GM12878 (cell line): ENCODE results near the gene NDUFS6. TPM values are rescaled to one million over a fixed set of nuclear protein-coding genes. Genes with fewer than 3 reads are reported as not detected.
A peak's percentile ranks its signal among the peaks of the same experiment; 100 is the strongest.

Source experiments
- CBX5 ChIP-seq: sonication (generic); IDR thresholded peaks from 2 replicates; pipeline ENCODE4 v1.6.1; 2016; ENCODE audit warnings: low read depth, moderate library complexity, mild to moderate bottlenecking, inconsistent platforms
- CUX1 ChIP-seq: IDR thresholded peaks from 2 replicates; pipeline ENCODE4 v1.6.1; 2012; ENCODE audit warnings: improper control_type of control experiment, low read depth, low read length; ENCODE audit not compliant: insufficient replicate concordance
- HDAC6 ChIP-seq: fragments of 200-600 bp; sonication (generic); IDR thresholded peaks from one replicate; pipeline ENCODE4 v1.8.0; 2017; ENCODE audit warnings: antibody characterized with exemption; ENCODE audit not compliant: unreplicated experiment
- MEF2A ChIP-seq: IDR thresholded peaks from 2 replicates; pipeline ENCODE4 v1.6.1; 2011; ENCODE audit warnings: low read depth, mild to moderate bottlenecking, low read length, moderate library complexity; ENCODE audit not compliant: insufficient read depth
- NRF1 ChIP-seq: conservative IDR thresholded peaks from 2 replicates; pipeline ENCODE4 v1.6.1; 2011; ENCODE audit warnings: mild to moderate bottlenecking, low read depth, low read length, improper control_type of control experiment
- PKNOX1 ChIP-seq: fragments of 450-650 bp; IDR thresholded peaks from 2 replicates; pipeline ENCODE4 v1.6.1; 2016; ENCODE audit warnings: mild to moderate bottlenecking
- POLR2AphosphoS2 ChIP-seq: IDR thresholded peaks from 2 replicates; pipeline ENCODE4 v1.6.1; 2011; ENCODE audit warnings: low read depth, mild to moderate bottlenecking, low read length, improper control_type of control experiment, moderate library complexity
- RB1 ChIP-seq: fragments of 450-650 bp; formaldehyde crosslinking; IDR thresholded peaks from 2 replicates; pipeline ENCODE4 v1.6.1; 2017; ENCODE audit warnings: mild to moderate bottlenecking, borderline replicate concordance
- SMC3 ChIP-seq: IDR thresholded peaks from 2 replicates; pipeline ENCODE4 v1.6.1; 2011; ENCODE audit warnings: low read length, improper control_type of control experiment, borderline replicate concordance
- SRF ChIP-seq, 2 experiments: IDR thresholded peaks; 2 replicates each; pipeline ENCODE4 v1.6.1; 2011; ENCODE audit warnings: low read depth in 2 of 2, low read length in 2 of 2, mild to moderate bottlenecking in 1 of 2, moderate library complexity in 1 of 2
- polyA plus RNA-seq, 11 experiments: library from polyadenylated mRNA; depleted of rRNA in 4 of 11; unstranded in 6 of 11; stranded (reverse) in 5 of 11; fragments of >200 nt; fragmentation: Nextera tagmentation in 4 of 11; fragmentation: Illumina TruSeq in 1 of 11; extraction: Ambion mirVana in 4 of 11; extraction: Trizol in 1 of 11; gene quantifications; 1 replicate in 1 of 11; 2 replicates in 10 of 11; pipeline versions ENCODE4 v1.2.1 to v1.2.3, GENCODE V29; 2011 to 2016; ENCODE audit warnings: inconsistent platforms in 2 of 11, missing spikeins in 2 of 11, low read depth in 1 of 11
- total RNA-seq, 4 experiments: library from RNA; depleted of rRNA in 3 of 4; stranded (reverse); fragments of >200 nt in 3 of 4; fragmentation: Illumina TruSeq in 1 of 4; extraction: Trizol in 1 of 4; gene quantifications; 2 replicates each; pipeline versions ENCODE4 v1.2.1 to v1.2.3, GENCODE V29; 2013 to 2021
- TF ChIP-seq, protein P1 (sequence below): fragments of 450-650 bp; IDR thresholded peaks from 2 replicates; pipeline ENCODE4 v1.6.1; 2016; ENCODE audit warnings: mild to moderate bottlenecking, moderate library complexity, borderline replicate concordance
- TF ChIP-seq, protein P2 (sequence below): fragments of 450-650 bp; formaldehyde crosslinking; IDR thresholded peaks from 2 replicates; pipeline ENCODE4 v1.4.0; 2020; ENCODE audit warnings: mild to moderate bottlenecking, moderate library complexity
- TF ChIP-seq, protein P3 (sequence below): IDR thresholded peaks from 2 replicates; pipeline ENCODE4 v1.6.1; 2011; ENCODE audit warnings: mild to moderate bottlenecking, low read depth, low read length, moderate library complexity; ENCODE audit not compliant: insufficient replicate concordance

The NDUFS6 gene
- total and polyA plus RNA-seq, 10 of the 15 experiments (the other 5 are each of a cell fraction or from before 2014, with no cell fraction given), result 20.7 to 213 (median 58.3) TPM

DNA sequence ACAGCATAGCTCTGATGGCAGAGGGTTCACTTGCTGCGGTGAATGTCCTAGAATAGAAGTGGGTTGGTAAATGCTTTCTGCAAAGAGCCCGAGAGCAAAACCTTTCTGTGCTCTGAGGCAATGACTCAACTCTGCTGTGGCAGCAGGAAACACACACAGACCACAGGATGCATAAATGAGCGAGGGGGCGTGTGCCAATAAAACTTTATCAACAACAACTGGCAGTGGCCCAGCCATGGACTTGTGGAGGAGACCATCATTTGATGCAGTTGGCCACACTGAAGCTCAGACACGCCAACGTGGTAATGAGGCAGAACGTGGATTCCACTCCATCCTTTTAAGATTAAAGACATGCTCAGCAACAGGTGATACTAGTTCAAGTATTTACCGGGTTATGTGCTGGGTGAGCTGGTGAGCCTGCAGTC, 8.4 kb upstream of the NDUFS6 start (continued):
- TF ChIP-seq CUX1, result peak; percentile 71
- TF ChIP-seq, protein P1, sequence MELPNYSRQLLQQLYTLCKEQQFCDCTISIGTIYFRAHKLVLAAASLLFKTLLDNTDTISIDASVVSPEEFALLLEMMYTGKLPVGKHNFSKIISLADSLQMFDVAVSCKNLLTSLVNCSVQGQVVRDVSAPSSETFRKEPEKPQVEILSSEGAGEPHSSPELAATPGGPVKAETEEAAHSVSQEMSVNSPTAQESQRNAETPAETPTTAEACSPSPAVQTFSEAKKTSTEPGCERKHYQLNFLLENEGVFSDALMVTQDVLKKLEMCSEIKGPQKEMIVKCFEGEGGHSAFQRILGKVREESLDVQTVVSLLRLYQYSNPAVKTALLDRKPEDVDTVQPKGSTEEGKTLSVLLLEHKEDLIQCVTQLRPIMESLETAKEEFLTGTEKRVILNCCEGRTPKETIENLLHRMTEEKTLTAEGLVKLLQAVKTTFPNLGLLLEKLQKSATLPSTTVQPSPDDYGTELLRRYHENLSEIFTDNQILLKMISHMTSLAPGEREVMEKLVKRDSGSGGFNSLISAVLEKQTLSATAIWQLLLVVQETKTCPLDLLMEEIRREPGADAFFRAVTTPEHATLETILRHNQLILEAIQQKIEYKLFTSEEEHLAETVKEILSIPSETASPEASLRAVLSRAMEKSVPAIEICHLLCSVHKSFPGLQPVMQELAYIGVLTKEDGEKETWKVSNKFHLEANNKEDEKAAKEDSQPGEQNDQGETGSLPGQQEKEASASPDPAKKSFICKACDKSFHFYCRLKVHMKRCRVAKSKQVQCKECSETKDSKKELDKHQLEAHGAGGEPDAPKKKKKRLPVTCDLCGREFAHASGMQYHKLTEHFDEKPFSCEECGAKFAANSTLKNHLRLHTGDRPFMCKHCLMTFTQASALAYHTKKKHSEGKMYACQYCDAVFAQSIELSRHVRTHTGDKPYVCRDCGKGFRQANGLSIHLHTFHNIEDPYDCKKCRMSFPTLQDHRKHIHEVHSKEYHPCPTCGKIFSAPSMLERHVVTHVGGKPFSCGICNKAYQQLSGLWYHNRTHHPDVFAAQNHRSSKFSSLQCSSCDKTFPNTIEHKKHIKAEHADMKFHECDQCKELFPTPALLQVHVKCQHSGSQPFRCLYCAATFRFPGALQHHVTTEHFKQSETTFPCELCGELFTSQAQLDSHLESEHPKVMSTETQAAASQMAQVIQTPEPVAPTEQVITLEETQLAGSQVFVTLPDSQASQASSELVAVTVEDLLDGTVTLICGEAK, result peak; percentile 100
- no peak for TF ChIP-seq NRF1
- TF ChIP-seq RB1, result peak; percentile 37; the same call in 1 of the 2 replicates
- TF ChIP-seq PKNOX1, result peak; percentile 70
- TF ChIP-seq, protein P2, sequence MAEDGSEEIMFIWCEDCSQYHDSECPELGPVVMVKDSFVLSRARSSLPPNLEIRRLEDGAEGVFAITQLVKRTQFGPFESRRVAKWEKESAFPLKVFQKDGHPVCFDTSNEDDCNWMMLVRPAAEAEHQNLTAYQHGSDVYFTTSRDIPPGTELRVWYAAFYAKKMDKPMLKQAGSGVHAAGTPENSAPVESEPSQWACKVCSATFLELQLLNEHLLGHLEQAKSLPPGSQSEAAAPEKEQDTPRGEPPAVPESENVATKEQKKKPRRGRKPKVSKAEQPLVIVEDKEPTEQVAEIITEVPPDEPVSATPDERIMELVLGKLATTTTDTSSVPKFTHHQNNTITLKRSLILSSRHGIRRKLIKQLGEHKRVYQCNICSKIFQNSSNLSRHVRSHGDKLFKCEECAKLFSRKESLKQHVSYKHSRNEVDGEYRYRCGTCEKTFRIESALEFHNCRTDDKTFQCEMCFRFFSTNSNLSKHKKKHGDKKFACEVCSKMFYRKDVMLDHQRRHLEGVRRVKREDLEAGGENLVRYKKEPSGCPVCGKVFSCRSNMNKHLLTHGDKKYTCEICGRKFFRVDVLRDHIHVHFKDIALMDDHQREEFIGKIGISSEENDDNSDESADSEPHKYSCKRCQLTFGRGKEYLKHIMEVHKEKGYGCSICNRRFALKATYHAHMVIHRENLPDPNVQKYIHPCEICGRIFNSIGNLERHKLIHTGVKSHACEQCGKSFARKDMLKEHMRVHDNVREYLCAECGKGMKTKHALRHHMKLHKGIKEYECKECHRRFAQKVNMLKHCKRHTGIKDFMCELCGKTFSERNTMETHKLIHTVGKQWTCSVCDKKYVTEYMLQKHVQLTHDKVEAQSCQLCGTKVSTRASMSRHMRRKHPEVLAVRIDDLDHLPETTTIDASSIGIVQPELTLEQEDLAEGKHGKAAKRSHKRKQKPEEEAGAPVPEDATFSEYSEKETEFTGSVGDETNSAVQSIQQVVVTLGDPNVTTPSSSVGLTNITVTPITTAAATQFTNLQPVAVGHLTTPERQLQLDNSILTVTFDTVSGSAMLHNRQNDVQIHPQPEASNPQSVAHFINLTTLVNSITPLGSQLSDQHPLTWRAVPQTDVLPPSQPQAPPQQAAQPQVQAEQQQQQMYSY, result no peak
- TF ChIP-seq POLR2AphosphoS2, result peak; percentile 28; the same call in 1 of the 2 replicates
- TF ChIP-seq CBX5, result peak; percentile 98
- TF ChIP-seq HDAC6, result no peak
- peak; percentile 31; the same call in 1 of the 2 replicates for TF ChIP-seq SMC3
- TF ChIP-seq SRF (IDR thresholded peaks at IDR 0.05; ENCODE audit: low read depth in 2 of 2, low read length in 2 of 2), result peak in 1 of 2 experiments; percentile 73; a peak in 1 of 4 replicates
- TF ChIP-seq, protein P3, sequence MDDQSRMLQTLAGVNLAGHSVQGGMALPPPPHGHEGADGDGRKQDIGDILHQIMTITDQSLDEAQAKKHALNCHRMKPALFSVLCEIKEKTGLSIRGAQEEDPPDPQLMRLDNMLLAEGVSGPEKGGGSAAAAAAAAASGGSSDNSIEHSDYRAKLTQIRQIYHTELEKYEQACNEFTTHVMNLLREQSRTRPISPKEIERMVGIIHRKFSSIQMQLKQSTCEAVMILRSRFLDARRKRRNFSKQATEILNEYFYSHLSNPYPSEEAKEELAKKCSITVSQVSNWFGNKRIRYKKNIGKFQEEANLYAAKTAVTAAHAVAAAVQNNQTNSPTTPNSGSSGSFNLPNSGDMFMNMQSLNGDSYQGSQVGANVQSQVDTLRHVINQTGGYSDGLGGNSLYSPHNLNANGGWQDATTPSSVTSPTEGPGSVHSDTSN, result peak; percentile 80
- peak; percentile 99 for TF ChIP-seq MEF2A
